GM18520 (cell line): ENCODE data around the gene CEP70.
"Not testable (repeated sequence)": the region's sequence is repeated elsewhere in the genome, so short reads cannot be mapped to it uniquely, and the experiment has no call there.

Experiments used
- ATAC-seq: cut with Tn5 transposase; IDR thresholded peaks from one replicate; pipeline ENCODE4 v1.9.1; 2021; ENCODE audit not compliant: unreplicated experiment

The CEP70 gene

GRCh38 chr3:138513090-138513843 lies 80.8 kb downstream of the CEP70 start:
- ATAC-seq = peak; percentile 72

- ATAC-seq = no peak
These were observed 82.1 kb downstream of the CEP70 start for GRCh38 chr3:138511945-138512344.

GRCh38 chr3:138509586-138509985 lies 84.5 kb downstream of the CEP70 start:
- no peak for ATAC-seq

DNA sequence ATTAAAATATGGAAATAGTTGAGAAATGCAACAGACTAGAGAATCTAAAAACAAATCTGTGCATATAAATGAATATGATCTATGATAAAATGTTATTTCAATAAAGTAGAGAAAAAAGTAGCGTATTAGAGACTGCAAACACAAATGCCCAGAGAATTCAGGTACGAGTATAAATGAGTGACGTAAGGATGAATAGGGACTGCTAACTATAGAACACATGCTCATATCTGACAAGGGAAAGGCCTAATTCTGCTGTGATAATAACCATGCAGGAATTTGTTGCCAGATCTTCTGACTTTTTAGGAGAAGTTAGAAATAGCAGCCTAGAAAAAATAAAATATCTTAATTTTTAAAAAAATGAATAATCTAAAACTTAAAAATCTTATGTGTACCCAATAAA lies 86.5 kb downstream of the CEP70 start:
- ATAC-seq = no peak

- no peak for ATAC-seq
These were observed 95.1 kb downstream of the CEP70 start for GRCh38 chr3:138498991-138499390.

DNA sequence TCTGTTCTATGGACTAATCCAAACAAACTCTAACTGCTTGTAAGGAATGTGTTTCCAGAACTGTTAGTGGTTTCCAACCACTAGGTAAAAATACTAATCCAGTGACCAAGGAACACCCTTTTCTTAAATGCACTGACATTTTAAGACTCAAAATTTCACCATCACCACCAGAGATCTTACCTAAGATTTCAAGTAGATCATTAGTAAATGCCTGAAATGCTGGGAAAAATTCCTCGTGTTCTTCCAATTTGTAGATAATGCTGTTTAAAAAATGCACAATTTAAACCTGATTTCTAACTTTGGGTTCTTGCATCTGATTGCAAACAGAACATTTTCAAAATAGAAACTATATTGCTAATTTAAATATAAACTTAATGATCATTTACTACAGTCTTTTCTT lies 96.2 kb downstream of the CEP70 start:
- no peak for ATAC-seq

DNA sequence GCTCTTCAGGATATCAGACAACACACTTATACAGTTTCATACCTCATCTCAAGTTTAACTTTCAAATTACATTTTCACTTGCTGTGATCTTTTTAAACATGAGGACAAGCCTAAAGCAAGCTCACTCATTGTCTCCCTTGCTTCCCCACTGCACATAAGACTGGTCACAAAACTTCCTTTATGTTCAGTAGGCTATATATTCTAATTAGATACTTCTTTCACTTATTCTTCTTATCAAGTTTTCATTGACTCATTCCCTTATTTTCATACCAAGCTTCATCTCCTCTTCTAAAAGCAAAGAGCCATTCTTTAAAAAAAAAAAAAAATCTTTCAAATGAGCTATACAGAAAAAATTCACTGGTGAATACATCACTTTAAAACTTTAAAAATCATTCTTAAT lies 97.0 kb downstream of the CEP70 start:
- ATAC-seq = no peak

DNA sequence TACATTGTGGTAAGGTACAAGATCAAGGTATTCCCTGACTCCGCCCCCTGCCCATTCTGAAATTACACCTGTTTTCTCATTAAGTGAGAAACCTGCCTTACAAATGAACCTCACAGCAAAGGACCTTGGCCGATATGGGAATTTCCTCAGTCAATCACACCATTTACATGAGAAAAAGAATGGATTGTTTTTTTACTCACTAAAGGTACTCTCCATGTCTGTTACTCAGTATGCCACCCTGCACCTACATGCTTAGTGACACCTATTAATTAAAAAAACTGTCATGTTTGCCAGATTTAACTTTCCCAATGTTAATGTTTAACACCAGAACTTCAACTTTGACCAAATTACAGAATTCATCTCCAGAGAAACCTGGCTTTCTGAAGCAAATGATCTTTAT lies 97.6 kb downstream of the CEP70 start:
- no peak for ATAC-seq

- ATAC-seq = not testable (repeated sequence)
These were observed 98.4 kb downstream of the CEP70 start for GRCh38 chr3:138495638-138496037.

GRCh38 chr3:138494607-138494929 lies 99.5 kb downstream of the CEP70 start:
- no peak for ATAC-seq

DNA sequence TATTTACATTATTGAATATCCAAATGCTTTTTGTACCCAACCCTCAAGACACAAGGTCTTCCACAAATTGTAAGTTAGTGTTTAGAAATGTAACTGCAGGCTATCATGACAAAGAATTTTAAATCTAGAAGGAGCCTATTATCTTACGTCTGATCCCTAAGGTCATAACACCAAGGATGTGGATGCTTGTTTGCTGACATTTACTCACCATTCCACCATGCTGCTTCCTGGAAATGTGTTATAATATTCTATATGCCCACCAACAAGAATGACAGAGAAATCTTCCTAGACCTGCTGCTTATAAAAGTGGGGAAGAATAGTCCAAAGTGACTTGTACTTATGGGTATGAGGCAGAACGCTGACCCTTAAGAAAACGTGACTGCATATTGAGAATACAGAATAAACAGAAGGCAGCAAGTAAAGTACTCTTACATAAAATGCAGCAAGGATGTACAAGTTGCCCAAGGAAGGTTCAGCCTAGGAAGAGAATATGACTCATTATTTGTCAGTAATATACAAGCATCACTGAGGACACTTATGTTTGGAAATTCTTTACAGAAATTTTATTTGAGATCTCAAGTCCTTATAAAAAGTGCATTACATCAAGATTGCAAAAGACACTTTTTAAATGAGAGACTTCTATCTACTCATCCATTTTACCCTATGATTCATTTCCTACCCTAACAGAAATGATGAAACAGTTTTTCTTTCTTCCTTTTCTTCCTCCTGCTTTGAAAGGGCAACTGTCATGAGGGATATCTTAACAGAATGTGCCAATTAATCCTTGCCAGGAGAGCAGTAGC lies 100.1 kb downstream of the CEP70 start:
- ATAC-seq = no peak

DNA sequence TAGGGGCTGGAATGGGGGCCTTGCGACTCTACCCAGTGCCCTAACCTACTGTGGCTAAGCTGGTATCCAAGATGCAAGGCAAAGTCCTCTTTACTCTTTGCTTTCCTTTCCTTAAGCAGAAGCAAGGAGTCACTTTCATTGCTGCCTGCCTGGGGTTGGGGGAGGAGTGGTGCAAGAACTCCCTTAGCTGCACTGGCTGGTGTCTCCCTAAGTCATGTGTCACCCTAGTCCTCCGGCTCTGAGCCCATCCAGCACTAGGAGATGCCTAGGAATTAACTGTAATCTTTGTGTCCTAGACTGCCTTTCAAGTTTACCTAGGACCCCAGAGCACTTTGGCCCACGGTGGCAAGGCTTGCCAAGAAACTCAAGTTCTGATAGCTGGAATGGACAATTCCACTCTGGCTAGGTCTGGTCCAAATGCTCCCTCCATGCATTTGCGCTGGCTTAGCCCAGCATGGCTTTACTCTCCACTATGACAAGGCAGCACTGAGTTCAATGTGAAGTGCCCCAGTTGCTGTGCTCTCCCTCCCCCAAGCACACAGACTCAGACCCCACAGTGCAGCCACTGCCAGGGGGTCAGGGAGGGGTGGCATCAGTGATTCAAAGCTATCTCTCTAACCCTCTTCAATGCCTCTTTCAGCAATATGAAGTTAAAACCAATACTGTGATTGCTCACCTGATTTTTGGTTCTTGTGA lies 100.9 kb downstream of the CEP70 start:
- ATAC-seq = no peak

DNA sequence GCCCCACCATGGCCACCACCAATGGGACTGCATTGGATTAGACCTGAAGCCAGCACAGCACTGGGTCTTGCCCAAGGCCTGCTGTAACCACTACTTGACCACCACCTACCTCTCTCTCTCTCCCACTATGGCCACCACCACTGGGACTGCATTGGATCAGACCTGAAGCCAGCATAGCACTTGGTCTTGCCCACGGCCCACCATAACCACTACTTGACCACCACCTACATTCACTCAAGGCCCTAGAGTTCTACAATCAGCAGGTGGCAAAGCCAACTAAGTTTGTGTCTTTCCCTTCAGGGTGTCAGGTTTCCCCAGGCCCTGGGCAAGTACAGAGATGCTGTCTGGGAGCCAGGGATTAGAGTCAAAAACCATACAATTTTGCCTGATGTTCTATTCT lies 102.1 kb downstream of the CEP70 start:
- no peak for ATAC-seq

DNA sequence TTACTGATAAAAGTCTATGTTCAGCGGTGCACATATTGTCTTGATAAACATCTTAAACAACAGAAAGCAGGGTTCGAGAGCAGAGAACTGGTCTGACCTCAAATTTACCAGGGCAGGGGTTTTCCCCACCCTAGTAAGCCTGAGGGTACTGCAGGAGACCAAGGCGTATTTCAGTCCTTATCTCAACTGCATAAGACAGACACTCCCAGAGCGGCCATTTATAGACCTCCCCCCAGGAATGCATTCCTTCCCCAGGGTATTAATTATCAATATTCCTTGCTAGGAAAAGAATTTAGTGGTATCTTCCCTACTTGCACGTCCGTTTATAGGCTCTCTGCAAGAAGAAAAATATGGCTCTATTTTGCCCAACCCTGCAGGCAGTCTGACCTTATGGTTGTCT lies 107.5 kb downstream of the CEP70 start:
- not testable (repeated sequence) for ATAC-seq

DNA sequence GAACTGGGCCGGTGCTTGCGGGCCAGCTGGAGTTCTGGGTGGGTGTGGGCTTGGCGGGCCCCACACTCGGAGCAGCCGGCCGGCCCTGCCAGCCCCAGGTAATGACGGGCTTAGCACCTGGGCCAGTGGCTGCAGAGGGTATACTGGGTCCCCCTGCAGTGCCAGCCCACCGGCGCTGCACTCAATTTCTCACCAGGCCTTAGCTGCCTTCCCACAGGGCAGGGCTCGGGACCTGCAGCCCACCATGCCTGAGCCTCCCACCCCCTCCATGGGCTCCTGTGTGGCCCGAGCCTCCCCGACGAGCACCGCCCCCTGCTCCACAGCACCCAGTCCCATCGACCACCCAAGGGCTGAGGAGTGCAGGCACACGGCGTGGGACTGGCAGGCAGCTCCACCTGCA lies 109.4 kb downstream of the CEP70 start:
- ATAC-seq = not testable (repeated sequence)

DNA sequence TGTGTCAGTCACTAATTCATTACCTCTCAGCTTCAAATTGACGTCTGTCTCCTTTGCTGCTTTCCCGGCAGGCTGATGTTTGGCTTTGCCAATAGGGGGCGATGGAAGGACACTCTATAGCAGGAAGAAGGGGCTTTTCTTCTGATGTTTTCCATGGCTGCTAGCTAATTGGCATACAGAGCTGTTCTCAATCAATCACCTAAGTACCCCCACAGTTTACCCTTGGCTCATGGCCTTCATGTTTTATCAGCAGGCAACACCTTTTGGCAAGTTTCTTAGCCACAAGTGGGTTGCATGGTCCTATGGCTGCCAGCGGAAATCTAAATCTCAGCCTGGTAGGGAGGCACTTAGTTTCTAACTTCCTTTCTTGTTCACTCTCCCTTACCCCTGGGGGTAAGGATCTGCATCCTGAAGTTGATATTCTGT lies 114.6 kb downstream of the CEP70 start:
- no peak for ATAC-seq

- no peak for ATAC-seq
These were observed 116.3 kb downstream of the CEP70 start for GRCh38 chr3:138477801-138478200.

GRCh38 chr3:138477120-138477519 lies 116.9 kb downstream of the CEP70 start:
- no peak for ATAC-seq

GRCh38 chr3:138476526-138476925 lies 117.5 kb downstream of the CEP70 start:
- no peak for ATAC-seq

GRCh38 chr3:138474163-138474562 lies 119.9 kb downstream of the CEP70 start:
- no peak for ATAC-seq

DNA sequence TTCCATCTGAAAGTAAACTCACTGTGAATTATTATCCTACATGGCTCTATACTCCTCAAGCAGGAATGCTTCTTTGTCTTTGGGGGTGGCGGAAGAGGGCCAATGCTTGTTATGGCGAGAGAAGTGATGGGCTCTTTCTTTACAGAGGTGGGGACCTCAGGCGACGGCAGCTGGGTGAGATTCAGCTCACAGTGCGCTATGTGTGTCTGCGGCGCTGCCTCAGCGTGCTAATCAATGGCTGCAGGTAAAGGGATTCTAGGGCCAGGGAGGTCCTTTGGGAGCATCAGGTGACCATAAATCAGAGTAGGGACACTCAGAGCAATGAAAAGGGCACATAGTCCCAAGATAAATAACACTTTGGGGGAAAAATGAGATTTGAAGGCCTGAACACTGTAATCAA lies 120.7 kb downstream of the CEP70 start:
- ATAC-seq = no peak
